HG03342 (cell line): ENCODE measurements around the gene PSMC5.

Experiments used
- ATAC-seq: cut with Tn5 transposase; IDR thresholded peaks from one replicate; pipeline ENCODE4 v1.9.1; 2021; ENCODE audit warnings: mild to moderate bottlenecking, moderate library complexity; ENCODE audit not compliant: unreplicated experiment

PSMC5 gene

GRCh38 chr17:63820963-63821561 is 6.2 kb upstream of the PSMC5 start:
- ATAC-seq = no peak

GRCh38 chr17:63821804-63822203 is 5.4 kb upstream of the PSMC5 start:
- no peak for ATAC-seq

- no peak for ATAC-seq
Observed at GRCh38 chr17:63822537-63822936, 4.7 kb upstream of the PSMC5 start.

DNA sequence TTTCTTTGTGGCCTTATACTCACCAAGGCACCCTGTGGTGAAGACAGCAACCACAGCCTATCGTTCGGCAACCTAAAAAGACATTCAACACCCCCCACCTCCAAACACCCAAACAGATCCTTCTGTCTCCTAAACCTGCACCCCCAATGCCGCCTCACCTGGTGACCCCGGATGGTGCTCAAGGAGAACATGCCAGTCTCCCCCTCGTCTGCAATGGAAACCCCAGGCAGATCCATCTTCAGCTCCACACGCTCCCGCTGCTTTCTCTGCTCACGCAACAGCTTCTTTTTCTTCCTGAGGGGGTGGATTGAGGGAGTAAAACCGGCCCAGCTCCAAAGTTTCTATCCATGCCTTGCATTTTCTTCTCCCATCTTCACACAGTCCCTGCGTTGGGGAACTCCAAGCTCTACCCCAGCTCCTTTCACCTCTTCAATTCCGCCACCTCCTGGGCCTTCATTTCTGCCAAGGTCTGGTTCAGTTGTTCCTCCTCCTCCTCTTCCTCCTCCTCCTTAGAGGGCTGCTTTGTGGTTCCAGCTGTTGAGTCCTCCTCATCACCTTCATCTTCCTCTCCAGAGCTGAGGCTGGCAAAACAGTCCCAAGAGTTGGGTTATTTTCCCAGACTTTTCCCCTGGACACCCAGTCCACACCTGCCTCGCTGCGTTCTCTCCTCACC is 3.4 kb upstream of the PSMC5 start:
- no peak for ATAC-seq

- no peak for ATAC-seq
Observed at GRCh38 chr17:63824362-63824761, 2.9 kb upstream of the PSMC5 start.

DNA sequence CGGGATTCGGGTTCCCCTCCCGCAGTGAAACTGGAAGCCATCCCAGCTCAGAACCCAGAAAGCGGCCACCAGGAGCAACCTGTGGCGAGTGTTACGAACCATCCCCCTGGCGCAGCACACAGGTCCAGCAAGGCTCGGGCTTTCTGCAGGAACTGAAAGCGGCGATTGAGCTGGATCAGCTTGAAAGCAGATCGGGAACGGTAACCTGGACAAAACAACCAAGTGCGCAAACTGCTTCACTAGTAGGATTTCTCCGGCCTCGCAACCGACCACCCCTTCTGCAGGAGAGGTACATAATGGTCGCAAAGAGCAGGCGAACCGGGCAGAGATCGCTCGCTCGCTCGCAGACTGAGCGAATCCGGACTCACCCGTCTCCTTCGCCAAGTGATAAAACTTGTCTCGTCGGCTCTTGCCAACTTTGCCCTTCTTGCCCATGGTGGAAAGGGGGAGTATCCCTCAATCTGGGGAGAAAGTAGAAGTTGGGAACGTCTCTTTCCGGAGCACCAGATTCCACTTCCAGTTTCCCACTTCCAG is 696 bp upstream of the PSMC5 start:
- ATAC-seq = no peak

- ATAC-seq = no peak
Observed at GRCh38 chr17:63827801-63828221, 580 bp downstream of the PSMC5 start.

DNA sequence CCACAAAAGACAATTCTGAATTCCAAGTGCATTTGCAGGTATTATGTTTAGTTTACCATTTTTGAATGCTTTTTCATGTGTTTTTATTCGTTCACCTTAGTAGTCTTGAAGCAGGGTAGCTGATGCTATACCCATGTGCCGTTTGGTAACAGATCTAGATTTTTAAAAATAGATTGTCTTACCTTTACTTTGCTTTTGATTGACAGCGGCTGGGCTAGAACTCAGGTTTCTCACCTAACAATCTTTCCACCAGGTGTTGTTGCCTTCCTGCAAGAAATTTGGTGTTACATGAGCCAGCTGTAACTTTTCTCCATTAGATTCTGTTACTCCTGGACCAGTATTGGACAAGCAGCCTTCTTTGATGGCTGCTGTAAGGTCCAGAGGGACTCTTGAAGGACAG is 1.7 kb downstream of the PSMC5 start:
- ATAC-seq = no peak

DNA sequence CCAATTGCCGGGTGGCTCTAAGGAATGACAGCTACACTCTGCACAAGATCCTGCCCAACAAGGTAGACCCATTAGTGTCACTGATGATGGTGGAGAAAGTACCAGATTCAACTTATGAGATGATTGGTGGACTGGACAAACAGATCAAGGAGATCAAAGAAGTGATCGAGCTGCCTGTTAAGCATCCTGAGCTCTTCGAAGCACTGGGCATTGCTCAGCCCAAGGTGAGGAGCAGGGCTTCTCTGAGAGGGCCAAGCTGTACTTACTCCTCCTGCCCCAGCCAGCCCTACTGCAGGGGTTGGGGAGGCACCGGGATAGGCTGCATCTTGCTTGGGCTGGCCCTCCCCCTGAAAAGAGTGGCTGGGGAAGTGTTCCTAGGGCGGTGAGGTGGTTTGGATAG is 3.0 kb downstream of the PSMC5 start:
- no peak for ATAC-seq

DNA sequence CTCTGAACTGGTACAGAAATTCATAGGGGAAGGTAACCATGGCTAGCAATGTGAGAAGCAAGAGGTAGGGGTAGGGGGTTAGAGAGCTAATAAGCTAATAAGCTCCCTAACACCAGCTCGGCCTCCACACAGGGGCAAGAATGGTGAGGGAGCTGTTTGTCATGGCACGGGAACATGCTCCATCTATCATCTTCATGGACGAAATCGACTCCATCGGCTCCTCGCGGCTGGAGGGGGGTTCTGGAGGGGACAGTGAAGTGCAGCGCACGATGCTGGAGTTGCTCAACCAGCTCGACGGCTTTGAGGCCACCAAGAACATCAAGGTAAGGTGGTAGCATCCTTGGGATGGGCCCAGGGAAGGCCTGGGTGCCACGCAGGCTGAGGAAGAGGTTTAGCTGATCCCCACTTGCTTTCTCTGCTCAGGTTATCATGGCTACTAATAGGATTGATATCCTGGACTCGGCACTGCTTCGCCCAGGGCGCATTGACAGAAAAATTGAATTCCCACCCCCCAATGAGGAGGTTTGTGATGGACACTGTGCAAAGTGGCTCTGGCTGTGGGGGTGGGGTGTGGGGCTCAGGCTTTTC is 3.8 kb downstream of the PSMC5 start:
- no peak for ATAC-seq

DNA sequence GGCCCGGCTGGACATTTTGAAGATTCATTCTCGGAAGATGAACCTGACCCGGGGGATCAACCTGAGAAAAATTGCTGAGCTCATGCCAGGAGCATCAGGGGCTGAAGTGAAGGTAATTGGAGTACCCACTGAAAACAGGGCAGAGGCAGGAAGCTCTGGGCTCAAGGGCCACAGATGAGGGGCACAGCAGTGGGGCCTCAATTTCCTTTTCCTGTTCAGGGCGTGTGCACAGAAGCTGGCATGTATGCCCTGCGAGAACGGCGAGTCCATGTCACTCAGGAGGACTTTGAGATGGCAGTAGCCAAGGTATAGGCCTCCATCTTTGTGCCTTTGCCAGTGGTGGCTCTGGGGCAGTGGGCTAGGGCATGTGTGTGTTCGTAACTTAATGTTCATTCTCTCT is 4.3 kb downstream of the PSMC5 start:
- no peak for ATAC-seq

GRCh38 chr17:63832014-63832413 is 4.8 kb downstream of the PSMC5 start:
- ATAC-seq = no peak

DNA sequence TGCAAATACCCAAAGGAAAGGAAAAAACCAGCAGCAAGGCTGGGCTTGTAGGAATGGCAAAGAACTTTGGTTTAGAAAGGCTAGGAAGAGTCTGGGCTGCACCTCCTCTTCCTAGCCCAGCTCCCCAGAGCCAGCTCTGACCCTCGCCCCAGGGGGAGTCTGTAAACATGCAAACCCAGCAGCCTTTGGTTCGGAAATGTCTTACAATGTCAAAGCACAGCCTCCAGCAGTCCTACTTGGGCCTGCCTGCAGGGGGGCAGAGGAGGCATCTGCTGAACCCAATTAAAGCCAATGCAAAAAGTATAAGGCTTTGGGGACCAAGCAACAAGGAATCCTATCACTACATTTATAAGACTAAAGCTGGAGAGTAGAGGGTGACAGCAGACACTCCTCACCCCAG is 5.2 kb downstream of the PSMC5 start:
- no peak for ATAC-seq

- ATAC-seq = no peak
Observed at GRCh38 chr17:63833026-63833740, 6.0 kb downstream of the PSMC5 start.

DNA sequence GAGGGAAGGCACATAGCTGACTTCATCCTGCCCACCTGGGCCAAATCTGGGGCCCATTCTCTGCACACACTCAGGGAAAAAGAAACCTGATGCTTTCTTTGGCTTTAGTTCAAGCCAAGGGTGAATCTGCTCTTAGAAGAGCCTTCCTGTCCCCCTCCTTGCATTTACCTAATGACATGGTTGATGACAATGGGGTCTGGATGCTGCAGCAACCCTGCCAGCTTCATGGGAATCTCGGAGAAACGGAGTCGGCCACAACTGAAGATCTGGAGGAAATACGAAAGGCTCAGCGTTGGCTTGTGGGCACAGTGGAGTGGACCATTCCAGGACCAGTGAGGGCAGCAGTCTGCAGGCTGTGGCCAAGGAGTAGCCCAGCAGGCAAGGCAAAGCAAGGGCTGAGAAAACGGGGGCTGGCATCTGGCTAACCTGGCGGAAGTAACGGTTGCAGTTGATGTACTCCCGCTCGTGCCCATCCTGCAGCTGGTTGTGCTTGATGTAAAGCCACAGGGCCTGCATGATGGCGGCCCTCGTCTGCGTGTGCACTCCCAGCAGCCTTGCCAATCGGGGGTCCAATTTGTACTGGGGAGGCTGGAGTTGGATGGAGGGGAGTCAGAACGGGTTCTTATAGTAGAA is 6.6 kb downstream of the PSMC5 start:
- no peak for ATAC-seq

DNA sequence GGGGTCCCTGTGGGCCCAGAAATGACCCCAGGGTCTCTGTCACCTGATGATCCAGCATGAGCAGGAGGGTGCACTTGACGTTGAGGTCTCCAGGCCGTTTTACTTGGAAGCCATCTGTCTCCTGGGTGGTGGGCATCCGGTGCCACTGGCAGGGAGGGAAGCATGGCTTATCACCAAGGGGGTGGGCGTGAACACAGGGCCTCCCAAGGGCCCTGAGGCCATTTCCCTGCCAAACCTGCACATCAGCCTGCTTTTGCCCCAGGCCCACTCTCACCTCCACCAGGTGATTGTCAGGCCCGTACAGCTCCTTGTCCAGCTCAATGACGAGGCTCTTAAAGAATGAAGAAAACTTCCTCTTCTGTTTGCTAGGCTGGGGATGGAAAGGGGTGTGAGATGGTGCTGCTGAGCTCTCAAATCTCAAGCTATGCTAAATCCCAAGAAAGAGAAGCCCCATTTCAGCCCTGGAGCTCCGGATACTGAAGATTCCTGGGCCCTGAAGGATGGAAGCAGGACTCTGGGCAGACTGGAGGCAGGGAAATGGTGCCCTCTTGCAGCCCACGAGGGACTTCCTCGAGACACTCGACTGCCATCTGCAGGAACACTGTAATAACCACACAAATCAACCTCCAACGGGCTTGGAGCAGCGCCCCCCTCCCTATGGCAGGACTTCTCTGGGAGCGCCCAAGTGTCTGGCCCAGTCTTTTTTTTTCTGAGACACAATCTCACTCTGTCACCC is 7.4 kb downstream of the PSMC5 start:
- peak; percentile 66 for ATAC-seq

DNA sequence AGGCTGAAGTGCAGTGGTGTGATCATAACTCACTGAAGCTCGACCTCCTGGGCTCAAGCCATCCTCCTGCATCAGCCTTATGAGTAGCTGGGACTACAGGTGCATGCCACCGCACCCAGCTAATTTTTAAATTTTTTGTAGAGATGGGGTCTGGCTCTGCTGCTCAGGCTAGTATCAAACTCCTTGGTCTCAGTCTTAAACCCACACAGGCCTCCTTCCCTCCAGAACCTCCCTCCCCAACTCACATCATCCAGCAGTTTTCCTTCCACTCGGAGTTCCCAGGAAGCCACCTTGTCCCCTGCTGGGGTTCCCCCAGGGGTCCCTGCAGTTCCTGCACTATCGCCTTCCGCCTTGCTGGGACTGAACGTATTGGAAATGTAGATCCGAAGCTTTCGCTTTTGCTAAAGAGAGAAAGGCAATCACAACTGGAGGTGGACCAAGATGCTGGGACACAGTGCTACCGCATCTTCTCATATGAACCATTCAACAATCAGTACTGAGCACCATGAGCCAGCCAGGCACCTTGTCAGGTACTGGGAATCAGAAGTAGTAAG is 8.0 kb downstream of the PSMC5 start:
- no peak for ATAC-seq

DNA sequence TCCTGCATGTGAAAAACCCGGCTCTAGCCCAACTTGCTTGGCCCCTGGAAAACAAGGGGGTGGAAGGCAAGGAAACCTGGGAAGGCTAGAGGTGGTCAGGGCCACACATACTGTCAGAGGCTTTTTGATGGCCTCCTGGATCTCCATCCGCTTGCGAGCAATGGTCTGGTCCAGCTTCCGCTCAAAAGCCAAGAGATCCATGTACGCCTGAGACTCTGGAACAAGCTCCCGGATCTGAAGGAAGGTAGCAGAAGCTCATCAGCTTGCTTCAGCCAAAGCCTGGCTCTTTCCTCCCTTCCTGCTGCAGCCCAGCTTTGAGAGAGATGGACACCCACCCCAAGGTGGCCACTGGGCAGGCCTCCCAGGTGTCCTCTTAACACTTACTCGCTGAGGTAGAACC is 9.6 kb downstream of the PSMC5 start:
- ATAC-seq = no peak

GRCh38 chr17:63837480-63837879 is 10.2 kb downstream of the PSMC5 start:
- ATAC-seq = no peak

GRCh38 chr17:63837962-63838600 is 10.8 kb downstream of the PSMC5 start:
- no peak for ATAC-seq
